A549 (cell line): Measurements from ENCODE around the gene ATL3. TPM values are rescaled to one million over a fixed set of nuclear protein-coding genes. Genes with fewer than 3 reads are reported as not detected.
A peak's percentile ranks its signal among the peaks of the same experiment; 100 is the strongest.
"Not testable (repeated sequence)": the region's sequence is repeated elsewhere in the genome, so short reads cannot be mapped to it uniquely, and the experiment has no call there.

Experiments
- ATAC-seq, 2 experiments: fragments of 200-7000 bp in 1 of 2; fragments of >200 bp in 1 of 2; cut with Nextera tagmentation in 1 of 2; cut with Tn5 transposase in 1 of 2; 3 replicates each; pipeline versions ENCODE4 v1.8.0 to v1.9.1; 2018 to 2020; ENCODE audit warnings: mild to moderate bottlenecking in 1 of 2, moderate library complexity in 1 of 2
- CTCF ChIA-PET: fragments of 300-600 bp; sonication (Branson Sonifier 250); formaldehyde crosslinking; extraction: SDS; loops from one replicate; lab custom pipeline; 2021; ENCODE audit warnings: antibody characterized with exemption, inconsistent platforms; lab: Yijun Ruan, JAX
- POLR2A ChIA-PET: fragments of 350-600 bp; formaldehyde crosslinking; extraction: SDS; loops from one replicate; lab custom pipeline; 2021; ENCODE audit warnings: antibody characterized with exemption, inconsistent platforms; lab: Yijun Ruan, JAX
- DNase-seq, 2 experiments: peaks; one replicate each; pipeline versions ENCODE4 v3.0.0 to v3.0.0-alpha.2; 2011 to 2016; ENCODE audit warnings: low read depth in 1 of 2, low spot score in 1 of 2
- FAIRE-seq: peaks from 2 replicates; lab custom pipeline; 2011; peaks lifted over from hg19 to GRCh38; lab: Jason Lieb, UNC
- H3K27ac ChIP-seq, 2 experiments: fragments of >200 bp; sonication (Bioruptor Twin); formaldehyde crosslinking; 3 replicates each; pipeline ENCODE4 v1.5.1; 2016 to 2017
- H3K4me1 ChIP-seq: fragments of >200 bp; sonication (Bioruptor Twin); formaldehyde crosslinking; 3 replicates; pipeline ENCODE4 v1.6.1; 2016
- H3K4me2 ChIP-seq: fragments of >200 bp; sonication (Bioruptor Twin); formaldehyde crosslinking; 3 replicates; pipeline ENCODE4 v1.6.1; 2016
- H3K4me3 ChIP-seq: fragments of >200 bp; sonication (Bioruptor Twin); formaldehyde crosslinking; 3 replicates; pipeline ENCODE4 v1.5.1; 2016
- H3K9me3 ChIP-seq: fragments of >200 bp; sonication (Bioruptor Twin); formaldehyde crosslinking; 3 replicates; pipeline ENCODE4 v1.6.1; 2016
- ESRRA ChIP-seq: fragments of 150-350 bp; IDR thresholded peaks from 2 replicates; pipeline ENCODE4 v1.6.1; 2014; ENCODE audit warnings: mild to moderate bottlenecking, low read length, borderline replicate concordance
- GATA3 ChIP-seq: IDR thresholded peaks from 2 replicates; pipeline ENCODE4 v1.6.1; 2012; ENCODE audit warnings: borderline replicate concordance
- NPAS2 ChIP-seq: fragments of 250-450 bp; sonication (Bioruptor Pico); IDR thresholded peaks from 2 replicates; pipeline ENCODE4 v1.8.0; 2022; ENCODE audit warnings: mild to moderate bottlenecking, moderate library complexity, borderline replicate concordance
- POLR2AphosphoS2 ChIP-seq: conservative IDR thresholded peaks from 2 replicates; pipeline ENCODE4 v1.6.1; 2012; ENCODE audit warnings: low read length, improper control_type of control experiment, inconsistent platforms
- RAD21 ChIP-seq, 2 experiments: fragments of >200 bp in 1 of 2; sonication (Bioruptor Twin) in 1 of 2; formaldehyde crosslinking in 1 of 2; IDR thresholded peaks in 1 of 2; conservative IDR thresholded peaks in 1 of 2; 2 replicates in 1 of 2; 3 replicates in 1 of 2; pipeline ENCODE4 v1.6.1; 2012 to 2018; ENCODE audit warnings: inconsistent platforms in 1 of 2
- SREBF2 ChIP-seq: fragments of 450-650 bp; IDR thresholded peaks from 2 replicates; pipeline ENCODE4 v1.6.1; 2014; ENCODE audit warnings: mild to moderate bottlenecking, moderate library complexity
- TP53 ChIP-seq: fragments of 250-450 bp; sonication (Bioruptor Pico); IDR thresholded peaks from 2 replicates; pipeline ENCODE4 v1.5.0; 2021; ENCODE audit warnings: mild to moderate bottlenecking, moderate library complexity
- ZC3H11A ChIP-seq: fragments of 450-650 bp; IDR thresholded peaks from 2 replicates; pipeline ENCODE4 v1.6.1; 2014; ENCODE audit warnings: antibody characterized with exemption, mild to moderate bottlenecking
- WGBS: methylation state at CpG from one replicate; pipeline ENCODE4 v1.1.6; 2017; ENCODE audit errors: missing lambda C conversion rate; 5-methylcytosine and 5-hydroxymethylcytosine counted together
- polyA plus RNA-seq, 4 experiments: library from polyadenylated mRNA; depleted of rRNA in 3 of 4; stranded (reverse); fragments of >200 nt; fragmentation: RNase III in 1 of 4; extraction: RNeasy Plus Mini Kit Qiagen cat#74134 plus additional on column Dnase treatment in 1 of 4; gene quantifications; 2 replicates in 3 of 4; 3 replicates in 1 of 4; pipeline ENCODE4 v1.2.3, GENCODE V29; 2011 to 2017
- TF ChIP-seq, protein P1 (sequence below): fragments of >200 bp; sonication (Bioruptor Twin); formaldehyde crosslinking; IDR thresholded peaks from 3 replicates; pipeline ENCODE4 v1.6.1; 2016
- TF ChIP-seq, protein P2 (sequence below): fragments of 450-650 bp; IDR thresholded peaks from 2 replicates; pipeline ENCODE4 v1.6.1; 2014; ENCODE audit warnings: antibody characterized with exemption

The ATL3 gene
- polyA plus RNA-seq, 2 of the 4 experiments (the other 2 are of a cell fraction): 26.3 to 50.8 TPM

DNA sequence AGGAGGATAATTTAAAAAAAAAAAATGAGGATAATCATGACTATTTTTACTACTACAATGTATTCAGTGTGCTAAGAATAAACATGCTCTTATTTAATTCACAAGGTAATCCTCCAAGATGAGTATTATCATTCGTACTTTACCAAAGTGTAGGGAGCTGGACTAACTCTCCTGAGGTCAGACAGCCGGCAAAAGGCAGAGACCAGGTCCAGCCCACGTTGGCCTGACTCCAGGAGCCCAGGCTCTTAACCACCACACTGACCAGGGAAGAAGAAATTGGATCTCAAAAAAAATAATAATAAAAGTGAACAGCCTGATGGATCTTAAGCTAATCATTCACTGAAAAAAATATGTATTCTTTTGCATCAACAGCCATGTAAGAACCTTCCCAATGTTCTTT, 82.2 kb downstream of the ATL3 start:
- Histone ChIP-seq H3K9me3 (no peaks in the 10 kb centered on the region), H3K4me2 (no peak overlapping the region), H3K27ac (no peak overlapping the region), H3K4me1 (no peaks in the 10 kb centered on the region), H3K4me3 (no peak overlapping the region)
- no peak for DNase-seq
- no peak for ATAC-seq
- no peak for FAIRE-seq
- CTCF ChIA-PET: interaction anchor here (0.6 to 6.5 kb wide), 3 partner anchors 16 to 488 kb away, joined by 3 to 39 read pairs (median 3); no protein-coding TSS in a partner anchor
- POLR2A ChIA-PET: no interaction called here
- TF ChIP-seq ZC3H11A (no peak), RAD21 (conservative IDR thresholded peaks at IDR 0.05 in 1 of 2, IDR thresholded peaks at IDR 0.05 in 1 of 2) (no peak), POLR2AphosphoS2 (no peak)
- 84% methylated on average over 3 of the region's 3 CpGs for WGBS

- DNase-seq: no peak
- TF ChIP-seq POLR2AphosphoS2: no peak
- no peak for TF ChIP-seq SREBF2
- no peak for TF ChIP-seq ESRRA
- no peak for TF ChIP-seq GATA3
- TF ChIP-seq TP53 (CRISPR knock-in tag): no peak
- TF ChIP-seq, protein P1, sequence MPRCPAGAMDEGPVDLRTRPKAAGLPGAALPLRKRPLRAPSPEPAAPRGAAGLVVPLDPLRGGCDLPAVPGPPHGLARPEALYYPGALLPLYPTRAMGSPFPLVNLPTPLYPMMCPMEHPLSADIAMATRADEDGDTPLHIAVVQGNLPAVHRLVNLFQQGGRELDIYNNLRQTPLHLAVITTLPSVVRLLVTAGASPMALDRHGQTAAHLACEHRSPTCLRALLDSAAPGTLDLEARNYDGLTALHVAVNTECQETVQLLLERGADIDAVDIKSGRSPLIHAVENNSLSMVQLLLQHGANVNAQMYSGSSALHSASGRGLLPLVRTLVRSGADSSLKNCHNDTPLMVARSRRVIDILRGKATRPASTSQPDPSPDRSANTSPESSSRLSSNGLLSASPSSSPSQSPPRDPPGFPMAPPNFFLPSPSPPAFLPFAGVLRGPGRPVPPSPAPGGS: no peak
- TF ChIP-seq, all 56 proteins: peak for 0
- H3K4me3 ChIP-seq: no peak overlapping the region
- H3K4me1 ChIP-seq: no peaks in the 10 kb centered on the region
- ChIA-PET CTCF (no interaction called here), POLR2A (no interaction called here)
- FAIRE-seq (no peak), ATAC-seq (no peak)
- no peaks in the 10 kb centered on the region for H3K9me3 ChIP-seq
- H3K27ac ChIP-seq: no peak overlapping the region
- WGBS: 92% methylated on average over 6 of the region's 6 CpGs
- no peak overlapping the region for H3K4me2 ChIP-seq
These were observed 84.6 kb downstream of the ATL3 start for GRCh38 chr11:63586451-63587166.

DNA sequence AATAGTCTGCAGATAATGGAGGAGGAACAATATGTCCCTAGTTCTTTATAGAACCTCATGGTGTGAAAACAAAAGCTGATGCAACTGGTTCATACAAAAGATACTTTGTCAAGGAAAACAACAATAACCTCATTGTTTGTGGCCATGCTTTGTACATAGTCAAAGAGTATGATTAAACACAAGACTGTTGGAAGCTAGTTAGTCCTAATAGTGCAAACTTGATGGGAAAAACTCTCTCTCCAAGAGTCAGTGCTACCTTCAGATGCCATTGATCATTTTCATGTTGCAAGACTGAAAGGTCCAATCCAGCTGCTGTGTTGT, 87.9 kb downstream of the ATL3 start:
- H3K4me1 ChIP-seq: no peaks in the 10 kb centered on the region
- H3K9me3 ChIP-seq: peaks cover 4% of the 10 kb centered on the region; the same call in 2 of the 3 replicates
- CTCF ChIA-PET: interaction anchor here (0.7 to 2.2 kb wide), 6 partner anchors 9 to 56 kb away, joined by 3 to 6 read pairs (median 4); no protein-coding TSS in a partner anchor
- no peak for FAIRE-seq
- ATAC-seq: no peak
- H3K4me2 ChIP-seq: no peak overlapping the region
- DNase-seq: no peak
- TF ChIP-seq NPAS2 (CRISPR knock-in tag): no peak
- TF ChIP-seq, protein P2, sequence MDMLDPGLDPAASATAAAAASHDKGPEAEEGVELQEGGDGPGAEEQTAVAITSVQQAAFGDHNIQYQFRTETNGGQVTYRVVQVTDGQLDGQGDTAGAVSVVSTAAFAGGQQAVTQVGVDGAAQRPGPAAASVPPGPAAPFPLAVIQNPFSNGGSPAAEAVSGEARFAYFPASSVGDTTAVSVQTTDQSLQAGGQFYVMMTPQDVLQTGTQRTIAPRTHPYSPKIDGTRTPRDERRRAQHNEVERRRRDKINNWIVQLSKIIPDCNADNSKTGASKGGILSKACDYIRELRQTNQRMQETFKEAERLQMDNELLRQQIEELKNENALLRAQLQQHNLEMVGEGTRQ: no peak
- no peak overlapping the region for H3K27ac ChIP-seq
- H3K4me3 ChIP-seq: no peak overlapping the region
- POLR2A ChIA-PET: no interaction called here

DNA sequence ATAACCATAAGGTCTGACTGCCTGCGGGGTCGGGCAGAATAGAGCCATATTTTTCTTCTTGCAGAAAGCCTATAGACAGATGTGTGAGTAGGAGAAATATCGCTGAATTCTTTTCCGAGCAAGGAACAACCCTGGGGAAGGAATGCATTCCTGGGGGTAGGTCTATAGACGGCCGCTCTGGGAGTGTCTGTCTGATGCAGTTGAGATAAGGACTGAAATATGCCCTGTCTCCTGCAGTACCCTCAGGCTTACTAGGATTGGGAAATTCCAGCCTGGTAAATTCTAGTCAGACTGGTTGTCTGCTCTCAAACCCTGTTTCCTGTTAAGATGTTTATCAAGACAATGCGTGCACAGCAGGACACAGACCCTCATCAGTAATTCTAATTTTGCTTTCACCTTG, 90.0 kb downstream of the ATL3 start:
- H3K4me1 ChIP-seq: not testable (repeated sequence)

GRCh38 chr11:63578882-63579281, 92.3 kb downstream of the ATL3 start:
- DNase-seq, FAIRE-seq, ATAC-seq, CTCF ChIA-PET, POLR2A ChIA-PET, H3K9me3 ChIP-seq, H3K4me2 ChIP-seq, H3K4me3 ChIP-seq, H3K27ac ChIP-seq: not testable (repeated sequence)
- WGBS: 90% methylated on average over 3 of the region's 3 CpGs
- peaks cover 13% of the 10 kb centered on the region; the same call in 1 of the 3 replicates for H3K4me1 ChIP-seq

More for the DNA sequence above, 90.0 kb downstream of the ATL3 start:
- peak in 1 of 2 experiments; percentile 26 for DNase-seq
- WGBS: 68% methylated on average over 7 of the region's 7 CpGs
- FAIRE-seq, H3K9me3 ChIP-seq, H3K4me2 ChIP-seq, H3K27ac ChIP-seq, ATAC-seq, H3K4me3 ChIP-seq, CTCF ChIA-PET, POLR2A ChIA-PET: not testable (repeated sequence)
- TF ChIP-seq GATA3: peak; percentile 46; the same call in 1 of the 2 replicates
